BJ (cell line): ENCODE data around the gene KLHDC7B. TPM values are rescaled to one million over a fixed set of nuclear protein-coding genes. Genes with fewer than 3 reads are reported as not detected.
A peak's percentile ranks its signal among the peaks of the same experiment; 100 is the strongest.

ENCODE experiments used
- CTCF ChIA-PET: fragments of 350-600 bp; formaldehyde crosslinking; extraction: SDS; loops from one replicate; lab custom pipeline; 2021; ENCODE audit warnings: antibody characterized with exemption, inconsistent platforms; lab: Yijun Ruan, JAX
- POLR2A ChIA-PET: fragments of 300-600 bp; sonication (Branson Sonifier 250); formaldehyde crosslinking; extraction: SDS; loops from one replicate; lab custom pipeline; 2021; ENCODE audit warnings: antibody characterized with exemption; lab: Charles Lee
- DNase-seq: peaks from one replicate; pipeline ENCODE4 v3.0.0-alpha.2; 2011; ENCODE audit warnings: low read depth
- H3K27me3 ChIP-seq: 2 replicates; pipeline ENCODE4 v1.6.0; 2011; ENCODE audit warnings: low read length; ENCODE audit not compliant: control insufficient read depth, insufficient read depth
- H3K36me3 ChIP-seq: 2 replicates; pipeline ENCODE4 v1.5.1; 2011; ENCODE audit warnings: low read length; ENCODE audit not compliant: control insufficient read depth, insufficient read depth
- H3K4me3 ChIP-seq: 2 replicates; pipeline ENCODE4 v1.5.1; 2011; ENCODE audit warnings: low read depth, mild to moderate bottlenecking, control low read depth, low read length
- CTCF ChIP-seq: IDR thresholded peaks from 2 replicates; pipeline ENCODE4 v1.5.1; 2011; ENCODE audit warnings: low read depth, mild to moderate bottlenecking, control low read depth, inconsistent platforms, low read length, moderate library complexity; ENCODE audit not compliant: insufficient read depth
- polyA plus RNA-seq: library from polyadenylated mRNA; depleted of rRNA; stranded (reverse); fragments of >200 nt; gene quantifications from 2 replicates; pipeline ENCODE4 v1.2.3, GENCODE V29; 2011

KLHDC7B gene
- polyA plus RNA-seq, 1 experiment = 0.34 TPM

- POLR2A ChIA-PET = no interaction called here
Measured at GRCh38 chr22:50530580-50530876, 15.2 kb upstream of the KLHDC7B start.

GRCh38 chr22:50530877-50531545, 14.7 kb upstream of the KLHDC7B start:
- TF ChIP-seq CTCF = no peak
- H3K4me3 ChIP-seq = peak overlapping the region; percentile 59
- no peaks in the 10 kb centered on the region for H3K36me3 ChIP-seq
- CTCF ChIA-PET = interaction anchor here (1.3 kb wide), 1 partner anchor 32 kb away, joined by 3 read pairs; the partner anchor contains the start of gene SYCE3
- POLR2A ChIA-PET = interaction anchor here (0.6 kb wide), 1 partner anchor 10 kb away, joined by 6 read pairs; no protein-coding TSS in a partner anchor
- H3K27me3 ChIP-seq = no peaks in the 10 kb centered on the region
- DNase-seq = no peak

More at GRCh38 chr22:50530580-50530876, 15.2 kb upstream of the KLHDC7B start:
- DNase-seq = no peak
- Histone ChIP-seq H3K36me3 (no peaks in the 10 kb centered on the region), H3K27me3 (no peaks in the 10 kb centered on the region), H3K4me3 (peak overlapping the region; percentile 59)
- CTCF ChIA-PET = no interaction called here
- TF ChIP-seq CTCF = no peak

GRCh38 chr22:50531546-50531961, 14.1 kb upstream of the KLHDC7B start:
- DNase-seq = no peak
- Histone ChIP-seq H3K36me3 (no peaks in the 10 kb centered on the region), H3K27me3 (no peaks in the 10 kb centered on the region), H3K4me3 (peak overlapping the region; percentile 59)
- ChIA-PET CTCF (interaction anchor here (1.0 to 1.3 kb wide), 2 partner anchors 9 to 31 kb away, joined by 3 to 4 read pairs; partner anchors contain the start of gene SYCE3), POLR2A (interaction anchor here (0.6 kb wide), 1 partner anchor 9 kb away, joined by 6 read pairs; no protein-coding TSS in a partner anchor)
- TF ChIP-seq CTCF = no peak

- Histone ChIP-seq H3K4me3 (peak overlapping the region; percentile 59), H3K36me3 (no peaks in the 10 kb centered on the region), H3K27me3 (no peaks in the 10 kb centered on the region)
- no peak for DNase-seq
- no peak for TF ChIP-seq CTCF
- POLR2A ChIA-PET = interaction anchor here (0.6 kb wide), 1 partner anchor 9 kb away, joined by 6 read pairs; no protein-coding TSS in a partner anchor
- CTCF ChIA-PET = interaction anchor here (1.0 to 1.3 kb wide), 3 partner anchors 9 to 89 kb away, joined by 3 to 4 read pairs (median 3); partner anchors contain the start of gene SYCE3
Measured at GRCh38 chr22:50531962-50532674, 13.6 kb upstream of the KLHDC7B start.
